ENCODE data around the gene TBX20. TPM values are rescaled to one million over a fixed set of nuclear protein-coding genes. Genes with fewer than 3 reads are reported as not detected.

TBX20 gene
- total and polyA plus RNA-seq, 10 of the 15 experiments (the other 5 are each of a cell fraction or from before 2014, with no cell fraction given): not detected

DNA sequence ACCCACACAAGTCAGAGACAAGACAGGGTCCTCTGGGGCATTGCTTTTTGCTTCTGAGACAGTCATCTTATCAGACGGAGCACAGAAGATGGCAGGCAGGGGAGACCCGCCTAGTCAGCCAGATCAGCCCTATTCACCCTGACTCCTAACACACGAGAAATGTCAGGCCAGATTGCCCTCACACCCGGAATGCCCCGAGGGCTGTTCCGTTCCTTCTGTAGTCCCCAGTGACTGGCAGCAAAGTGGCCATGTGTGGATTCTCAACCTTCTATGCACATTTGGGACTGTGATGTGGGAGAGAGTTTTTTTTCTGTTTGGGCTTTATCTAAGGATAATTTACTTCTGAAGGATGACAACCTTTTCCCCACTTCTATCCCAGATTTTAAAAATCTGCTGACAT lies 35.5 kb upstream of the TBX20 start:
- SMC1A ChIA-PET (ENCODE audit: uncharacterized antibody, unreplicated experiment): no interaction called here
- Histone ChIP-seq H3K4me1 (ENCODE audit: control insufficient read depth, insufficient read depth, low read length) (no peaks in the 10 kb centered on the region), H3K36me3 (ENCODE audit: control insufficient read depth in 2 of 2, insufficient read depth in 2 of 2, low read length in 1 of 2) (no peaks in the 10 kb centered on the region), H2AFZ (ENCODE audit: control insufficient read depth, low read depth, low read length) (no peak overlapping the region), H3K27ac (ENCODE audit: control insufficient read depth, insufficient read depth) (no peak overlapping the region), H3K4me3 (no peak overlapping the region), H4K20me1 (ENCODE audit: control insufficient read depth, insufficient read depth) (no peaks in the 10 kb centered on the region), H3K9me3 (replicated peaks; ENCODE audit: control insufficient read depth, insufficient read depth, low read length) (no peaks in the 10 kb centered on the region), H3K79me2 (ENCODE audit: control insufficient read depth, insufficient read depth, low read length) (no peaks in the 10 kb centered on the region), H3K4me2 (ENCODE audit: control insufficient read depth, insufficient read depth) (no peak overlapping the region), H3K9ac (ENCODE audit: control insufficient read depth, insufficient read depth, low read length) (no peak overlapping the region), H3K27me3 (replicated peaks in 1 of 2; ENCODE audit: control insufficient read depth in 2 of 2, insufficient read depth in 2 of 2, low read length in 1 of 2) (no peaks in the 10 kb centered on the region)
- WGBS (ENCODE audit: insufficient coverage, insufficient replicate concordance, low lambda C conversion rate, missing lambda C conversion rate): 32% methylated on average over 6 of the region's 6 CpGs
- no peak for TF ChIP-seq NR2F1 (conservative IDR thresholded peaks at IDR 0.05)
- TF ChIP-seq HDAC6 (IDR thresholded peaks at IDR 0.05; ENCODE audit: unreplicated experiment): no peak
- ATAC-seq: no peak
- RAD21 ChIA-PET (ENCODE audit: unreplicated experiment): no interaction called here
- POLR2A ChIA-PET: no interaction called here
- CTCF ChIA-PET: no interaction called here
- FAIRE-seq: no peak
- DNase-seq (ENCODE audit: low read depth, low spot score): no peak
- intact Hi-C loops (cut with micrococcal nuclease; ENCODE audit: unreplicated experiment): no loop called here
- in situ Hi-C loops (cut with MboI): no loop called here
- no TSS peak for BruUV-seq (replicated peaks)

DNA sequence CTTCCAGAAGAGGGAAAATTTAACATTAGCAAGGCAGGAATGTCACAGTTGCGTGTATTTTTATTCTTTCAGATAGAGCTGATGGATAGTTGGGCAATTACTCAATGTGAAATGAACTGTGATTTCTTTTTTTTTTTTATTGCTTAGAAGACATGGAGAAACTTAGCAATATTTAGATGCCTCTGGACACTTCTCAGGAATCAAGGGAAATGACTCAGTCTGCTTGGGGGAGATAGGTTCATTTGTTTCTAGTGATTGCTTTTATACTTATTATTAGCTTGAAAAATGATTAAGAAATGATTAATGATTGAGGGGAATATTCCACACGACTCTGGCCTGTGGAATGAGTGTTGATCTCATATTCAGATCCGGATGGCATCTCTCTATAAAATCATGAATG lies 33.1 kb upstream of the TBX20 start:
- H3K9me3 ChIP-seq (replicated peaks; ENCODE audit: control insufficient read depth, insufficient read depth, low read length): no peaks in the 10 kb centered on the region
- H3K9ac ChIP-seq (ENCODE audit: control insufficient read depth, insufficient read depth, low read length): no peak overlapping the region
- no peak overlapping the region for H3K4me2 ChIP-seq (ENCODE audit: control insufficient read depth, insufficient read depth)
- no peaks in the 10 kb centered on the region for H3K27me3 ChIP-seq (replicated peaks in 1 of 2; ENCODE audit: control insufficient read depth in 2 of 2, insufficient read depth in 2 of 2, low read length in 1 of 2)
- no peak overlapping the region for H2AFZ ChIP-seq (ENCODE audit: control insufficient read depth, low read depth, low read length)
- H3K4me1 ChIP-seq (ENCODE audit: control insufficient read depth, insufficient read depth, low read length): no peaks in the 10 kb centered on the region
- ChIA-PET RAD21 (ENCODE audit: unreplicated experiment) (no interaction called here), SMC1A (ENCODE audit: uncharacterized antibody, unreplicated experiment) (no interaction called here), CTCF (no interaction called here), POLR2A (no interaction called here)
- H3K79me2 ChIP-seq (ENCODE audit: control insufficient read depth, insufficient read depth, low read length): no peaks in the 10 kb centered on the region
- ATAC-seq (no peak), FAIRE-seq (no peak), DNase-seq (ENCODE audit: low read depth, low spot score) (no peak)
- H3K4me3 ChIP-seq: no peak overlapping the region
- 0% methylated on average over 3 of the region's 3 CpGs for WGBS (ENCODE audit: insufficient coverage, insufficient replicate concordance, low lambda C conversion rate, missing lambda C conversion rate)
- intact Hi-C loops (cut with micrococcal nuclease; ENCODE audit: unreplicated experiment) (no loop called here), in situ Hi-C loops (cut with MboI) (no loop called here)
- H4K20me1 ChIP-seq (ENCODE audit: control insufficient read depth, insufficient read depth): no peaks in the 10 kb centered on the region
- BruUV-seq (replicated peaks): no TSS peak
- H3K36me3 ChIP-seq (ENCODE audit: control insufficient read depth in 2 of 2, insufficient read depth in 2 of 2, low read length in 1 of 2): no peaks in the 10 kb centered on the region
- no peak overlapping the region for H3K27ac ChIP-seq (ENCODE audit: control insufficient read depth, insufficient read depth)
- no peak for TF ChIP-seq BHLHE40 (IDR thresholded peaks at IDR 0.05; ENCODE audit: borderline replicate concordance in 1 of 2, low read depth in 2 of 2, low read length in 1 of 2)
- TF ChIP-seq SMAD1 (IDR thresholded peaks at IDR 0.05; ENCODE audit: low read depth, partially characterized antibody): no peak
- TF ChIP-seq NBN (IDR thresholded peaks at IDR 0.05): no peak
- TF ChIP-seq NR2F1 (conservative IDR thresholded peaks at IDR 0.05): no peak
- TF ChIP-seq HDAC2 (IDR thresholded peaks at IDR 0.05): no peak
- no peak for TF ChIP-seq RB1 (IDR thresholded peaks at IDR 0.05; ENCODE audit: borderline replicate concordance)
- no peak for TF ChIP-seq IKZF2 (IDR thresholded peaks at IDR 0.05)
- no peak for TF ChIP-seq IRF4 (IDR thresholded peaks at IDR 0.05; ENCODE audit: low read depth, low read length)
- TF ChIP-seq, protein P1, sequence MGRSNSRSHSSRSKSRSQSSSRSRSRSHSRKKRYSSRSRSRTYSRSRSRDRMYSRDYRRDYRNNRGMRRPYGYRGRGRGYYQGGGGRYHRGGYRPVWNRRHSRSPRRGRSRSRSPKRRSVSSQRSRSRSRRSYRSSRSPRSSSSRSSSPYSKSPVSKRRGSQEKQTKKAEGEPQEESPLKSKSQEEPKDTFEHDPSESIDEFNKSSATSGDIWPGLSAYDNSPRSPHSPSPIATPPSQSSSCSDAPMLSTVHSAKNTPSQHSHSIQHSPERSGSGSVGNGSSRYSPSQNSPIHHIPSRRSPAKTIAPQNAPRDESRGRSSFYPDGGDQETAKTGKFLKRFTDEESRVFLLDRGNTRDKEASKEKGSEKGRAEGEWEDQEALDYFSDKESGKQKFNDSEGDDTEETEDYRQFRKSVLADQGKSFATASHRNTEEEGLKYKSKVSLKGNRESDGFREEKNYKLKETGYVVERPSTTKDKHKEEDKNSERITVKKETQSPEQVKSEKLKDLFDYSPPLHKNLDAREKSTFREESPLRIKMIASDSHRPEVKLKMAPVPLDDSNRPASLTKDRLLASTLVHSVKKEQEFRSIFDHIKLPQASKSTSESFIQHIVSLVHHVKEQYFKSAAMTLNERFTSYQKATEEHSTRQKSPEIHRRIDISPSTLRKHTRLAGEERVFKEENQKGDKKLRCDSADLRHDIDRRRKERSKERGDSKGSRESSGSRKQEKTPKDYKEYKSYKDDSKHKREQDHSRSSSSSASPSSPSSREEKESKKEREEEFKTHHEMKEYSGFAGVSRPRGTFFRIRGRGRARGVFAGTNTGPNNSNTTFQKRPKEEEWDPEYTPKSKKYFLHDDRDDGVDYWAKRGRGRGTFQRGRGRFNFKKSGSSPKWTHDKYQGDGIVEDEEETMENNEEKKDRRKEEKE (IDR thresholded peaks at IDR 0.05): no peak
- TF ChIP-seq POLR2A (IDR thresholded peaks at IDR 0.05; ENCODE audit: low read depth, low read length): no peak
- no peak for TF ChIP-seq SUPT20H (IDR thresholded peaks at IDR 0.05; ENCODE audit: borderline replicate concordance, control insufficient read depth, low read depth, low read length)
- no peak for TF ChIP-seq NR2C2 (IDR thresholded peaks at IDR 0.05; ENCODE audit: borderline replicate concordance, control insufficient read depth, insufficient read length, low read depth)
- no peak for TF ChIP-seq HCFC1 (IDR thresholded peaks at IDR 0.05; ENCODE audit: low read length)
- no peak for TF ChIP-seq RAD21 (IDR thresholded peaks at IDR 0.05; ENCODE audit: insufficient read depth, low read depth, low read length)
